ENCODE results near the gene ZNF516. TPM values are rescaled to one million over a fixed set of nuclear protein-coding genes. Genes with fewer than 3 reads are reported as not detected.

ZNF516 gene
- polyA plus RNA-seq, 2 of the 4 experiments (the other 2 are of a cell fraction): 3.9 to 4.9 TPM

DNA sequence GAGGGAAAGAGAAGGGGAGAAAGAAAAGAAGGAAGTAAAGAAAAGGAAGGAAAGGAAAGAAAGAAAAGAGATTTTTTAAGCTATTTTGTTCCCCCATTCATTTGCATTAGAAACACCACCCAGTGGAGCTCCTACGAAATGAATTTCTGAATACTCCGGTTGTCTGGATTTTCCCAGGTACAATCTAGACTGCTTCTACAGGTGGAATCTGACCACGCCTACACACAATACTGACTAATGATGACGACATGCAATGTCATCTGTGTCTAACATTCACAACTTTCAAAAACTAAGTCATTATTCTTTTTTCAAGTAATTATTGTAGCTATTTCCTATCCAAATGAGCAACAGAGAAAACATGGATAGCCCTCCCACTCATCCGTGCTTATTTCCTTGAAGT, 121.7 kb downstream of the ZNF516 start:
- Histone ChIP-seq H3K9me3 (no peaks in the 10 kb centered on the region), H3K4me2 (no peak overlapping the region), H3K4me3 (no peak overlapping the region), H3K27ac (no peak overlapping the region), H3K4me1 (peaks cover 15% of the 10 kb centered on the region)
- TF ChIP-seq GATA3 (IDR thresholded peaks at IDR 0.05; ENCODE audit: borderline replicate concordance): no peak
- DNase-seq (ENCODE audit: low read depth in 1 of 2, low spot score in 1 of 2) (no peak), ATAC-seq (no peak), FAIRE-seq (no peak)
- ChIA-PET POLR2A (no interaction called here), CTCF (no interaction called here)
- 88% methylated on average over 5 of the region's 5 CpGs for WGBS (ENCODE audit: missing lambda C conversion rate)

DNA sequence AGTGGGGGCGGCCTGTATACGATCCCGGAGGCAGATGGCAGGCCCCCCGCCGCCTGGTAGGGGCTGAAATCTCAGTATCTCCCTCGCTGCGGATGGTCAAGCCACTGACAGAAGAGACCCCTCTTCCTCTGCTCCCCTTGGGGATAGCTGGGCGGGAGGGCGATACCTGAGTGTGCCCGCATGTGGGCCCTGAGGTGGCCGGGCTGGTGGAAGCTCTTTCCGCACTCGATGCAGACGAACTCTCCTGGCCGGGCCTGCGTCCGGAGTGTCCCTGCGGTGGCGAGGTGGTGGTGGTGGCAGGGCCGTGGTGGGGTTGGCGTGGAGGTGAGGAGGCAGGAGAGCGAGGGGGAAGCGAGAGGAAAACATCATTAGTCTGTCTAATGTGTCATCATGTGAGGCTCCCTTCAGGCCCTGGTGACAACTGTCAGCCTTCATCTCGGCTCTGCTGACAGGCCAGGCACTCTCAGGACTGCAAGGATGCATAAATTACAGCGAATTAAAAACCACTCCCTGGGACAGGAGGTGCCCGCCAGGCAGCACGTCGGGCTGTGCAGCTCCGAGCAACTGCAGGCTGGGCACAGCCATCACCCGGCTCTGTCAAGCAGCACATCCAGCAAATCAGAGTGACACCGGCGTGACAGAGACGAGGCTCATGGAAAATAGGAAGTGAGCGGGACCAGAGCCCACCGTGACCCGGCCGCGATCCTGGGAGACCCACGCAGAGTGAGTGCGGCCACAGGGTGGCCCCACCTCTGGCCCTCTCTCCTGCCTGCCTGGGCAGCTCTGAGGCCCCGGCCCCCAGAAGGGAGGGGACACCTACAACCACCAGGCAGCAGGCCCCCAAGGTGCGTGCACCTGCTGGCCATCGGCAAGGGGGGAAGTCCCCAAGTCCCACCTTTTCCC, 123.5 kb downstream of the ZNF516 start:
- no peak for ATAC-seq
- Histone ChIP-seq H3K4me1 (peaks cover 7% of the 10 kb centered on the region), H3K4me3 (no peak overlapping the region), H3K27ac (no peak overlapping the region), H3K9me3 (no peaks in the 10 kb centered on the region), H3K4me2 (no peak overlapping the region)
- WGBS (ENCODE audit: missing lambda C conversion rate): 94% methylated on average over 36 of the region's 43 CpGs
- DNase-seq (ENCODE audit: low read depth in 1 of 2, low spot score in 1 of 2): no peak
- ChIA-PET POLR2A (no interaction called here), CTCF (interaction anchor here (1.1 kb wide), 1 partner anchor 21 kb away, joined by 3 read pairs; no protein-coding TSS in a partner anchor)
- no peak for FAIRE-seq
- TF ChIP-seq BHLHE40 (IDR thresholded peaks at IDR 0.05; ENCODE audit: low read depth, low read length) (no peak), JUN (IDR thresholded peaks at IDR 0.05) (no peak), JUNB (IDR thresholded peaks at IDR 0.05) (no peak), HOXA7 (CRISPR knock-in tag; IDR thresholded peaks at IDR 0.05) (no peak)
- TF ChIP-seq, protein P1, sequence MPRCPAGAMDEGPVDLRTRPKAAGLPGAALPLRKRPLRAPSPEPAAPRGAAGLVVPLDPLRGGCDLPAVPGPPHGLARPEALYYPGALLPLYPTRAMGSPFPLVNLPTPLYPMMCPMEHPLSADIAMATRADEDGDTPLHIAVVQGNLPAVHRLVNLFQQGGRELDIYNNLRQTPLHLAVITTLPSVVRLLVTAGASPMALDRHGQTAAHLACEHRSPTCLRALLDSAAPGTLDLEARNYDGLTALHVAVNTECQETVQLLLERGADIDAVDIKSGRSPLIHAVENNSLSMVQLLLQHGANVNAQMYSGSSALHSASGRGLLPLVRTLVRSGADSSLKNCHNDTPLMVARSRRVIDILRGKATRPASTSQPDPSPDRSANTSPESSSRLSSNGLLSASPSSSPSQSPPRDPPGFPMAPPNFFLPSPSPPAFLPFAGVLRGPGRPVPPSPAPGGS (IDR thresholded peaks at IDR 0.05): no peak
- TF ChIP-seq, protein P2, sequence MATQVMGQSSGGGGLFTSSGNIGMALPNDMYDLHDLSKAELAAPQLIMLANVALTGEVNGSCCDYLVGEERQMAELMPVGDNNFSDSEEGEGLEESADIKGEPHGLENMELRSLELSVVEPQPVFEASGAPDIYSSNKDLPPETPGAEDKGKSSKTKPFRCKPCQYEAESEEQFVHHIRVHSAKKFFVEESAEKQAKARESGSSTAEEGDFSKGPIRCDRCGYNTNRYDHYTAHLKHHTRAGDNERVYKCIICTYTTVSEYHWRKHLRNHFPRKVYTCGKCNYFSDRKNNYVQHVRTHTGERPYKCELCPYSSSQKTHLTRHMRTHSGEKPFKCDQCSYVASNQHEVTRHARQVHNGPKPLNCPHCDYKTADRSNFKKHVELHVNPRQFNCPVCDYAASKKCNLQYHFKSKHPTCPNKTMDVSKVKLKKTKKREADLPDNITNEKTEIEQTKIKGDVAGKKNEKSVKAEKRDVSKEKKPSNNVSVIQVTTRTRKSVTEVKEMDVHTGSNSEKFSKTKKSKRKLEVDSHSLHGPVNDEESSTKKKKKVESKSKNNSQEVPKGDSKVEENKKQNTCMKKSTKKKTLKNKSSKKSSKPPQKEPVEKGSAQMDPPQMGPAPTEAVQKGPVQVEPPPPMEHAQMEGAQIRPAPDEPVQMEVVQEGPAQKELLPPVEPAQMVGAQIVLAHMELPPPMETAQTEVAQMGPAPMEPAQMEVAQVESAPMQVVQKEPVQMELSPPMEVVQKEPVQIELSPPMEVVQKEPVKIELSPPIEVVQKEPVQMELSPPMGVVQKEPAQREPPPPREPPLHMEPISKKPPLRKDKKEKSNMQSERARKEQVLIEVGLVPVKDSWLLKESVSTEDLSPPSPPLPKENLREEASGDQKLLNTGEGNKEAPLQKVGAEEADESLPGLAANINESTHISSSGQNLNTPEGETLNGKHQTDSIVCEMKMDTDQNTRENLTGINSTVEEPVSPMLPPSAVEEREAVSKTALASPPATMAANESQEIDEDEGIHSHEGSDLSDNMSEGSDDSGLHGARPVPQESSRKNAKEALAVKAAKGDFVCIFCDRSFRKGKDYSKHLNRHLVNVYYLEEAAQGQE (IDR thresholded peaks at IDR 0.05): no peak

DNA sequence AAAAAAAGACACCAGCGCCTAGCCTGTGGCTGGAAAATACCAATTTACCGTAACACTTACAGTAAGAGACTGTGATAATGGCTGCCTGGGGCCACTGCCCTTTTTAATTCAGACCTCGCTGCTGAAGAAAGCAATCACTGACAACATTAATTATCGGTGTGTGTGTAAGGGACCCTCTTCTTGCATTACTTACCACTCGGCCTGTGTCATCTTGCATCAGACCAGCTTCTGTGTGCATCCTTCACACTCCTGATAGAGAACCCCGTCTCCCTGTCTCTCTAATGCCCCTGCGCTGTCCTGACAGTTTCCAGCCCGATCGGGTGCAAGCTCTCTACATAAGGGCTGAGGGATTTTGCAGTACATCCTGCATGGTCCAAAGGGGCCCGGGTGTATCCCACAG, 124.4 kb downstream of the ZNF516 start:
- Histone ChIP-seq H3K4me3 (no peak overlapping the region), H3K27ac (no peak overlapping the region), H3K4me2 (no peak overlapping the region), H3K9me3 (no peaks in the 10 kb centered on the region), H3K4me1 (no peaks in the 10 kb centered on the region)
- FAIRE-seq (no peak), ATAC-seq (no peak), DNase-seq (ENCODE audit: low read depth in 1 of 2, low spot score in 1 of 2) (no peak)
- CTCF ChIA-PET: interaction anchor here (1.0 to 1.1 kb wide), 2 partner anchors 20 to 28 kb away, joined by 3 to 4 read pairs; no protein-coding TSS in a partner anchor
- no peak for TF ChIP-seq RARB (CRISPR knock-in tag; IDR thresholded peaks at IDR 0.05)
- TF ChIP-seq, protein P1 (IDR thresholded peaks at IDR 0.05): no peak
- TF ChIP-seq HOXB5 (CRISPR knock-in tag; IDR thresholded peaks at IDR 0.05): no peak
- TF ChIP-seq CBX2 (IDR thresholded peaks at IDR 0.05; ENCODE audit: borderline replicate concordance, low read depth): no peak
- no peak for TF ChIP-seq CHD2 (IDR thresholded peaks at IDR 0.05; ENCODE audit: low read length, partially characterized antibody)
- TF ChIP-seq, protein P3, sequence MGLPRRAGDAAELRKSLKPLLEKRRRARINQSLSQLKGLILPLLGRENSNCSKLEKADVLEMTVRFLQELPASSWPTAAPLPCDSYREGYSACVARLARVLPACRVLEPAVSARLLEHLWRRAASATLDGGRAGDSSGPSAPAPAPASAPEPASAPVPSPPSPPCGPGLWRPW (IDR thresholded peaks at IDR 0.05): no peak
- TF ChIP-seq TP53 (CRISPR knock-in tag; IDR thresholded peaks at IDR 0.05): no peak
- TF ChIP-seq, protein P4, sequence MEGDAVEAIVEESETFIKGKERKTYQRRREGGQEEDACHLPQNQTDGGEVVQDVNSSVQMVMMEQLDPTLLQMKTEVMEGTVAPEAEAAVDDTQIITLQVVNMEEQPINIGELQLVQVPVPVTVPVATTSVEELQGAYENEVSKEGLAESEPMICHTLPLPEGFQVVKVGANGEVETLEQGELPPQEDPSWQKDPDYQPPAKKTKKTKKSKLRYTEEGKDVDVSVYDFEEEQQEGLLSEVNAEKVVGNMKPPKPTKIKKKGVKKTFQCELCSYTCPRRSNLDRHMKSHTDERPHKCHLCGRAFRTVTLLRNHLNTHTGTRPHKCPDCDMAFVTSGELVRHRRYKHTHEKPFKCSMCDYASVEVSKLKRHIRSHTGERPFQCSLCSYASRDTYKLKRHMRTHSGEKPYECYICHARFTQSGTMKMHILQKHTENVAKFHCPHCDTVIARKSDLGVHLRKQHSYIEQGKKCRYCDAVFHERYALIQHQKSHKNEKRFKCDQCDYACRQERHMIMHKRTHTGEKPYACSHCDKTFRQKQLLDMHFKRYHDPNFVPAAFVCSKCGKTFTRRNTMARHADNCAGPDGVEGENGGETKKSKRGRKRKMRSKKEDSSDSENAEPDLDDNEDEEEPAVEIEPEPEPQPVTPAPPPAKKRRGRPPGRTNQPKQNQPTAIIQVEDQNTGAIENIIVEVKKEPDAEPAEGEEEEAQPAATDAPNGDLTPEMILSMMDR (IDR thresholded peaks at IDR 0.05): no peak
- TF ChIP-seq RAD21 (conservative IDR thresholded peaks at IDR 0.05 in 1 of 2, IDR thresholded peaks at IDR 0.05 in 1 of 2): no peak
- no peak for TF ChIP-seq HOXA7 (CRISPR knock-in tag; IDR thresholded peaks at IDR 0.05)
- TF ChIP-seq, protein P5, sequence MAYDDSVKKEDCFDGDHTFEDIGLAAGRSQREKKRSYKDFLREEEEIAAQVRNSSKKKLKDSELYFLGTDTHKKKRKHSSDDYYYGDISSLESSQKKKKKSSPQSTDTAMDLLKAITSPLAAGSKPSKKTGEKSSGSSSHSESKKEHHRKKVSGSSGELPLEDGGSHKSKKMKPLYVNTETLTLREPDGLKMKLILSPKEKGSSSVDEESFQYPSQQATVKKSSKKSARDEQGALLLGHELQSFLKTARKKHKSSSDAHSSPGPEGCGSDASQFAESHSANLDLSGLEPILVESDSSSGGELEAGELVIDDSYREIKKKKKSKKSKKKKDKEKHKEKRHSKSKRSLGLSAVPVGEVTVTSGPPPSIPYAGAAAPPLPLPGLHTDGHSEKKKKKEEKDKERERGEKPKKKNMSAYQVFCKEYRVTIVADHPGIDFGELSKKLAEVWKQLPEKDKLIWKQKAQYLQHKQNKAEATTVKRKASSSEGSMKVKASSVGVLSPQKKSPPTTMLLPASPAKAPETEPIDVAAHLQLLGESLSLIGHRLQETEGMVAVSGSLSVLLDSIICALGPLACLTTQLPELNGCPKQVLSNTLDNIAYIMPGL (CRISPR knock-in tag; IDR thresholded peaks at IDR 0.05; ENCODE audit: borderline replicate concordance): no peak
- TF ChIP-seq MYC (IDR thresholded peaks at IDR 0.05; ENCODE audit: borderline replicate concordance, low read length): no peak
- no peak for TF ChIP-seq ZNF302 (CRISPR knock-in tag; IDR thresholded peaks at IDR 0.05)
- WGBS (ENCODE audit: missing lambda C conversion rate): 74% methylated on average over 10 of the region's 10 CpGs
- POLR2A ChIA-PET: no interaction called here

All from A549 (cell line).